Loucy (cell line): Measurements from ENCODE around the gene NOS1.

Source experiments
- EZH2phosphoT487 ChIP-seq: fragments of 200-600 bp; IDR thresholded peaks from 2 replicates; pipeline ENCODE4 v1.6.1; 2018; ENCODE audit warnings: antibody characterized with exemption, mild to moderate bottlenecking, moderate library complexity, borderline replicate concordance
- TF ChIP-seq, protein P1 (sequence below): fragments of 200-600 bp; sonication (generic); conservative IDR thresholded peaks from 2 replicates; pipeline ENCODE4 v1.5.1; 2014; ENCODE audit warnings: mild to moderate bottlenecking, antibody characterized with exemption, low read length

- TF ChIP-seq, protein P1, sequence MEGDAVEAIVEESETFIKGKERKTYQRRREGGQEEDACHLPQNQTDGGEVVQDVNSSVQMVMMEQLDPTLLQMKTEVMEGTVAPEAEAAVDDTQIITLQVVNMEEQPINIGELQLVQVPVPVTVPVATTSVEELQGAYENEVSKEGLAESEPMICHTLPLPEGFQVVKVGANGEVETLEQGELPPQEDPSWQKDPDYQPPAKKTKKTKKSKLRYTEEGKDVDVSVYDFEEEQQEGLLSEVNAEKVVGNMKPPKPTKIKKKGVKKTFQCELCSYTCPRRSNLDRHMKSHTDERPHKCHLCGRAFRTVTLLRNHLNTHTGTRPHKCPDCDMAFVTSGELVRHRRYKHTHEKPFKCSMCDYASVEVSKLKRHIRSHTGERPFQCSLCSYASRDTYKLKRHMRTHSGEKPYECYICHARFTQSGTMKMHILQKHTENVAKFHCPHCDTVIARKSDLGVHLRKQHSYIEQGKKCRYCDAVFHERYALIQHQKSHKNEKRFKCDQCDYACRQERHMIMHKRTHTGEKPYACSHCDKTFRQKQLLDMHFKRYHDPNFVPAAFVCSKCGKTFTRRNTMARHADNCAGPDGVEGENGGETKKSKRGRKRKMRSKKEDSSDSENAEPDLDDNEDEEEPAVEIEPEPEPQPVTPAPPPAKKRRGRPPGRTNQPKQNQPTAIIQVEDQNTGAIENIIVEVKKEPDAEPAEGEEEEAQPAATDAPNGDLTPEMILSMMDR: no peak
- no peak for TF ChIP-seq EZH2phosphoT487
Measured at GRCh38 chr12:117343849-117344248, 17.6 kb downstream of the NOS1 start.
